Cardiac fibroblast (primary cell): ENCODE results near the gene UQCRFS1.

Experiments used
- DNase-seq, 2 donors: peaks; one replicate each; pipeline versions ENCODE4 v3.0.0 to v3.0.0-alpha.2; 2010; ENCODE audit warnings: low read depth in 2 of 2
- H3K4me3 ChIP-seq, 2 donors: replicated peaks in 1 of 2; 1 replicate in 1 of 2; 2 replicates in 1 of 2; pipeline ENCODE4 v1.5.1; 2011; ENCODE audit warnings: low read depth in 2 of 2, low read length in 2 of 2, mild to moderate bottlenecking in 2 of 2, moderate library complexity in 1 of 2
- TF ChIP-seq, protein P1 (sequence below): IDR thresholded peaks from one replicate; pipeline ENCODE4 v1.5.1; 2011; ENCODE audit warnings: low read depth, mild to moderate bottlenecking, low read length, inconsistent platforms

UQCRFS1 gene

DNA sequence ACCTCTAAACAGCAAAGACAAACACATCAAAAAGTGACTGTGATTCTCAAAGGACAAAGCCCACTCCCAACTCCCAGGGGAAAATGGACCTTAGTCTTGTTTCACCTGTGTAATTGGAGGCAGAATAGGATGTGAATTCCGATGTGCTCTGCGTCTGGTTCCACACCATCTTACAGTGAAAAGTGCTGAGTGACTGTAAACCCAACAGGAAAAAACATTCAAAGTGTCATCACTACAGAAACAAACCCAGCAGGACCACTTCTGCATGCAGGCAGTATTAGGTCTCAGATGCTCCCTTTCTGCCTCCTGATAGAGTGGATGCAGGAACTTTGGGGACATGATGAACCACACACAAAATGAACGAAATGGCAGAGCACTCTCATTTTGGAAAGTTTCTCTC lies 6.5 kb downstream of the UQCRFS1 start:
- TF ChIP-seq, protein P1, sequence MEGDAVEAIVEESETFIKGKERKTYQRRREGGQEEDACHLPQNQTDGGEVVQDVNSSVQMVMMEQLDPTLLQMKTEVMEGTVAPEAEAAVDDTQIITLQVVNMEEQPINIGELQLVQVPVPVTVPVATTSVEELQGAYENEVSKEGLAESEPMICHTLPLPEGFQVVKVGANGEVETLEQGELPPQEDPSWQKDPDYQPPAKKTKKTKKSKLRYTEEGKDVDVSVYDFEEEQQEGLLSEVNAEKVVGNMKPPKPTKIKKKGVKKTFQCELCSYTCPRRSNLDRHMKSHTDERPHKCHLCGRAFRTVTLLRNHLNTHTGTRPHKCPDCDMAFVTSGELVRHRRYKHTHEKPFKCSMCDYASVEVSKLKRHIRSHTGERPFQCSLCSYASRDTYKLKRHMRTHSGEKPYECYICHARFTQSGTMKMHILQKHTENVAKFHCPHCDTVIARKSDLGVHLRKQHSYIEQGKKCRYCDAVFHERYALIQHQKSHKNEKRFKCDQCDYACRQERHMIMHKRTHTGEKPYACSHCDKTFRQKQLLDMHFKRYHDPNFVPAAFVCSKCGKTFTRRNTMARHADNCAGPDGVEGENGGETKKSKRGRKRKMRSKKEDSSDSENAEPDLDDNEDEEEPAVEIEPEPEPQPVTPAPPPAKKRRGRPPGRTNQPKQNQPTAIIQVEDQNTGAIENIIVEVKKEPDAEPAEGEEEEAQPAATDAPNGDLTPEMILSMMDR: no peak
- DNase-seq: no peak
- no peak overlapping the region for H3K4me3 ChIP-seq

DNA sequence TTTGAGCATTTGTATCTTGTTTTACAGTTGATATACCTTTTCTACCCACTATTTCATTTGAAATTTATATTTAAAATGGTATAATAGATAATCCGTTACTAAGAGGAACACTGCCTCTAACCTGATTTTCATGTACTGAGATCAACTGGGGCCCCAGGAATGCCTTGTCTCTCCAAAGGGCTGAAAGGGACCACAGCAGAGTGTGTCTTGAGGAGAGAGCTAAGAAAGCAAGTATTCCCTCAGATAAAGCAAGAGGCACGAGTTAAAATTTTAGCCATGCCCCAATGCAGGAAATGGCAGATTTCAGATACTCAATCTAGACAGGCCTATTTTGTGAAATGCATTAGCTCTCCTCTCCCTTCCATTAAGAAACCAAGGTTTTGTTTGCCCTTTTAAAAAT lies 10.7 kb downstream of the UQCRFS1 start:
- TF ChIP-seq, protein P1: no peak
- no peak for DNase-seq
- no peak overlapping the region for H3K4me3 ChIP-seq

DNA sequence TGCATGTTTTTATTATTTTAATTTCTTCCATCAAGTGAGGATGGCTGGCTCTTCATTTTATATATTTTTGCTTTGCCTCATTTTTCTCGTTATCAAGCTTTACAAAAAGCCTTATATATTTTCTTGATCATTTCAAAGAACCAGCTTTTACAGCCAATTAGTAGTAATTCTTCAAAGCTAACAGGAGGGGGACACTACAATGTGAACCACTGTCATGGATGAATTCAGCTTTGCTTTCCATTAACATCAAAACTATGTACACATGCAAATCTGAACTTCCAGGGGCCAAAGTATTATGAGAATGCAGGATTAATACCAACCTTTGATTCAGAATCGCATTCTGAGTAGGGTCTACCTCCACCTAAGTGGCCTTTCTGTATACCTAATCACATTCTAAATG lies 11.1 kb downstream of the UQCRFS1 start:
- DNase-seq: no peak
- TF ChIP-seq, protein P1: no peak
- H3K4me3 ChIP-seq: no peak overlapping the region

DNA sequence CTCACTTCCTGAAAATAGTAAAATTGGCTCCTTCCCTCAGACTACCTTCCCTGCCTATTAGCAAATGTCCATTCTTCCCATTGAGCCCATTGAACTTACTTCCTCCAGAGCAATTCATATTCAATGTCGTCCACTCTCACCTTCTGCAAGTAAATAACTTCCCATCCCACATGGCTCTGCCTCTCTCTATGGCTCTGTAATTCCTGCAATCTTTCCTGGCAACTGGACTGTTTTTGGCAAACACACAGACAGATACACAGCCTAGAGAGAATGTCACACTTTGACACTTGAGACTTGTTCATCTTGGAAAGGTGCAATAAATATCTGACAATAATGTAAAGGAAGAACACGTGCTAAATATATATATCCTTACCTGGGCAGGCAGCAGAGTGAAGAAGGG lies 18.3 kb downstream of the UQCRFS1 start:
- H3K4me3 ChIP-seq: no peak overlapping the region
- TF ChIP-seq, protein P1: no peak
- no peak for DNase-seq

DNA sequence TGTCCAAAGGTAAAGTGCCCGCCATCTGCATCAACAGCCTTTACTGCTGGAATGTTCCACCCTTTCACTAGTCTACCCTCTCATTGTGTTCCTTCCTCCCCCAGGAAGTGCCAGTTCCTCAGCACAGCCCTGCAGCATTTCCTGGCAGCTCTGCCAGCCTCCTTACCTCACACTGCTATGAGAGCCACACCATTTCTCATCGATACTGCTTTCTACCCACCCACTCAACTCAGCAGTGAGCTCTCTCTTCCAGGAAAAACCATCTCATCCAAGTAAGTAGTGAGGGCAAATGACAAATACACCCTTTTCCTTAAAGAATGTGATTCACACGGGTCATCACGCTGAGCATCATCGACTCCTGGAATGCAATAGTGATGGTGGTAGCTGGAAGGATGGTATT lies 19.8 kb downstream of the UQCRFS1 start:
- TF ChIP-seq, protein P1: no peak
- DNase-seq: no peak
- no peak overlapping the region for H3K4me3 ChIP-seq

DNA sequence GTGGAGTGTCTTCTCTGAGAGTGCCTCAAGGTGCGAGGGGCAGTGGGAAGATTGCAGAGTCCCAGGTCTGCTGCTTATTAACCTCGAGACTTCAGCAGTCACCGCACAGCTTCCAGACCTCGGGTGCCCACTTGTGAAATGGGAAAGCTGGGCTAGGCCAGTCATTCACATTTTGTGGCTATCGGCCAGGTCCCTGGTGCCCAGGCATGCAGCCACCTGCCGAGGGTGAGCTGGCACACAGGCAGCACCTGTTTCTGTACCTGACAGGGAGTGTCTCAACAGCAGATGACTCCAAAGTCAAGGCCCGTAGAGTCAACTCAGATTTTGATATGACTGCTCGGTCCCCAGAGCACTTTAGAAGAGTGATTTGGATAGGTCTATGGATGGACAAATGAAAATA lies 21.9 kb downstream of the UQCRFS1 start:
- H3K4me3 ChIP-seq: no peak overlapping the region
- no peak for DNase-seq
- TF ChIP-seq, protein P1: no peak

DNA sequence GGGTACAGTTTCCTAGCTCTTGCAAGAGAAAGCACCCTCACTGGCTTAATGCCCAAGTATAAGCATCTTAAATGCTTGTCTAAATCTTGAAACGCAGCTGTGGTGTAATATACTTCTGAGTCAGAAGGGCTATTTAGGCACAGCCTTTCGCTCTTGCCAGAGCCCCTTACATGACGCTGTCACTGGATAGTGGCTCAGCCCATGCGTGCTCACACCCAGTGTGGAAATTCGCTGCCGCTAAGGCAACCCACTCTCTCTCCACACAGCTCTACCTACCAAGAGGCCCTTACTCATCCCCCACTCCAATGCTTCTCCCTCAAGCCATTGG lies 24.0 kb downstream of the UQCRFS1 start:
- H3K4me3 ChIP-seq: no peak overlapping the region
- peak; percentile 23 to 45 for DNase-seq
- TF ChIP-seq, protein P1: no peak
